Keratinocyte (primary cell): ENCODE results near the gene CRBN. TPM values are rescaled to one million over a fixed set of nuclear protein-coding genes. Genes with fewer than 3 reads are reported as not detected.

Experiments
- DNase-seq: peaks from one replicate; pipeline ENCODE4 v3.0.0-alpha.2; 2011; ENCODE audit warnings: low read depth, missing footprints, low spot score
- FAIRE-seq: peaks from 2 replicates; lab custom pipeline; 2011; peaks lifted over from hg19 to GRCh38; lab: Jason Lieb, UNC
- H2AFZ ChIP-seq: 2 replicates; pipeline ENCODE4 v1.6.0; 2012; ENCODE audit warnings: low read length, control low read depth, inconsistent platforms; ENCODE audit not compliant: control insufficient read depth
- H3K27ac ChIP-seq: 2 replicates; pipeline ENCODE4 v1.5.1; 2011; ENCODE audit warnings: low read length; ENCODE audit not compliant: control insufficient read depth, insufficient read depth
- H3K27me3 ChIP-seq: 3 replicates; pipeline ENCODE4 v1.6.0; 2011; ENCODE audit warnings: low read length; ENCODE audit not compliant: control insufficient read depth, insufficient read depth; ENCODE audit errors: extremely low read depth
- H3K36me3 ChIP-seq, 2 experiments: 2 replicates in 1 of 2; 3 replicates in 1 of 2; pipeline ENCODE4 v1.5.1; 2011; ENCODE audit warnings: low read length in 2 of 2, mild to moderate bottlenecking in 1 of 2; ENCODE audit not compliant: control insufficient read depth in 2 of 2, insufficient read depth in 2 of 2; ENCODE audit errors: extremely low read depth in 1 of 2
- H3K4me1 ChIP-seq: 3 replicates; pipeline ENCODE4 v1.5.1; 2011; ENCODE audit warnings: low read length; ENCODE audit not compliant: control insufficient read depth, insufficient read depth; ENCODE audit errors: extremely low read depth
- H3K4me2 ChIP-seq: 3 replicates; pipeline ENCODE4 v1.6.0; 2011; ENCODE audit warnings: low read depth, low read length; ENCODE audit not compliant: control insufficient read depth, insufficient read depth; ENCODE audit errors: extremely low read depth
- H3K4me3 ChIP-seq, 3 experiments: fragments of 200-600 bp in 1 of 3; sonication (generic) in 1 of 3; 2 replicates in 2 of 3; 3 replicates in 1 of 3; pipeline ENCODE4 v1.5.1; 2011 to 2016; ENCODE audit warnings: low read length in 3 of 3, mild to moderate bottlenecking in 3 of 3, control low read depth in 2 of 3, inconsistent platforms in 1 of 3, low read depth in 1 of 3, mixed read lengths in 1 of 3, mixed run types in 1 of 3, moderate library complexity in 1 of 3; ENCODE audit not compliant: control insufficient read depth in 2 of 3, insufficient read depth in 2 of 3; ENCODE audit errors: extremely low read depth in 1 of 3
- H3K79me2 ChIP-seq: 2 replicates; pipeline ENCODE4 v1.6.0; 2012; ENCODE audit warnings: low read length; ENCODE audit not compliant: control insufficient read depth, insufficient read depth
- H3K9ac ChIP-seq: 3 replicates; pipeline ENCODE4 v1.6.0; 2011; ENCODE audit warnings: low read length; ENCODE audit not compliant: control insufficient read depth, insufficient read depth; ENCODE audit errors: extremely low read depth
- H3K9me1 ChIP-seq: 3 replicates; pipeline ENCODE4 v1.6.0; 2011; ENCODE audit warnings: low read length; ENCODE audit not compliant: control insufficient read depth, insufficient read depth; ENCODE audit errors: extremely low read depth
- H3K9me3 ChIP-seq: 2 replicates; pipeline ENCODE4 v1.5.1; 2012; ENCODE audit warnings: low read depth, low read length; ENCODE audit not compliant: control insufficient read depth
- H4K20me1 ChIP-seq: 3 replicates; pipeline ENCODE4 v1.6.0; 2011; ENCODE audit warnings: low read length; ENCODE audit not compliant: control insufficient read depth, insufficient read depth; ENCODE audit errors: extremely low read depth
- EZH2 ChIP-seq: IDR thresholded peaks from one replicate; pipeline ENCODE4 v1.6.1; 2012; ENCODE audit warnings: inconsistent platforms, mild to moderate bottlenecking, low read length, moderate library complexity
- dilution Hi-C: fragments of 300-500 bp; cut with MboI; formaldehyde crosslinking; loops from one replicate; pipeline ENCODE4 v1.7.0; 2020; ENCODE audit warnings: low sequenced_read_pairs; ENCODE audit not compliant: extremely low pct_ligation_motif_present
- polyA plus RNA-seq, 5 experiments: library from polyadenylated mRNA; depleted of rRNA in 3 of 5; stranded (reverse) in 3 of 5; stranded (forward) in 1 of 5; unstranded in 1 of 5; fragments of >200 nt; gene quantifications; 1 replicate in 1 of 5; 2 replicates in 3 of 5; 3 replicates in 1 of 5; pipeline versions ENCODE4 v1.2.1 to v1.2.3, GENCODE V29; 2011 to 2012; ENCODE audit warnings: missing spikeins in 2 of 5, low read depth in 1 of 5, low replicate concordance in 1 of 5
- TF ChIP-seq, protein P1 (sequence below), 3 experiments: IDR thresholded peaks in 1 of 3; conservative IDR thresholded peaks in 1 of 3; optimal IDR thresholded peaks in 1 of 3; 2 replicates in 2 of 3; 3 replicates in 1 of 3; pipeline versions ENCODE3 to v1.5.1; 2011; ENCODE audit warnings: low read length in 3 of 3, mild to moderate bottlenecking in 3 of 3, moderate library complexity in 2 of 3, control low read depth in 1 of 3, inconsistent platforms in 1 of 3; ENCODE audit not compliant: insufficient read depth in 2 of 3; ENCODE audit errors: extremely low read depth in 1 of 3

CRBN gene
- polyA plus RNA-seq, 1 donor (not counting 4 experiments of a cell fraction or from before 2014, with no cell fraction given) = 37.7 TPM

GRCh38 chr3:3209057-3209456 is 29.6 kb upstream of the CRBN start:
- Histone ChIP-seq H3K27ac (no peak overlapping the region), H3K4me1 (no peaks in the 10 kb centered on the region), H4K20me1 (no peaks in the 10 kb centered on the region), H3K9ac (no peak overlapping the region), H3K4me2 (no peak overlapping the region), H2AFZ (no peak overlapping the region), H3K27me3 (no peaks in the 10 kb centered on the region), H3K9me1 (no peaks in the 10 kb centered on the region), H3K79me2 (no peaks in the 10 kb centered on the region), H3K9me3 (no peaks in the 10 kb centered on the region), H3K36me3 (no peaks in the 10 kb centered on the region), H3K4me3 (no peak overlapping the region)
- no peak for TF ChIP-seq EZH2
- TF ChIP-seq, protein P1, sequence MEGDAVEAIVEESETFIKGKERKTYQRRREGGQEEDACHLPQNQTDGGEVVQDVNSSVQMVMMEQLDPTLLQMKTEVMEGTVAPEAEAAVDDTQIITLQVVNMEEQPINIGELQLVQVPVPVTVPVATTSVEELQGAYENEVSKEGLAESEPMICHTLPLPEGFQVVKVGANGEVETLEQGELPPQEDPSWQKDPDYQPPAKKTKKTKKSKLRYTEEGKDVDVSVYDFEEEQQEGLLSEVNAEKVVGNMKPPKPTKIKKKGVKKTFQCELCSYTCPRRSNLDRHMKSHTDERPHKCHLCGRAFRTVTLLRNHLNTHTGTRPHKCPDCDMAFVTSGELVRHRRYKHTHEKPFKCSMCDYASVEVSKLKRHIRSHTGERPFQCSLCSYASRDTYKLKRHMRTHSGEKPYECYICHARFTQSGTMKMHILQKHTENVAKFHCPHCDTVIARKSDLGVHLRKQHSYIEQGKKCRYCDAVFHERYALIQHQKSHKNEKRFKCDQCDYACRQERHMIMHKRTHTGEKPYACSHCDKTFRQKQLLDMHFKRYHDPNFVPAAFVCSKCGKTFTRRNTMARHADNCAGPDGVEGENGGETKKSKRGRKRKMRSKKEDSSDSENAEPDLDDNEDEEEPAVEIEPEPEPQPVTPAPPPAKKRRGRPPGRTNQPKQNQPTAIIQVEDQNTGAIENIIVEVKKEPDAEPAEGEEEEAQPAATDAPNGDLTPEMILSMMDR (optimal IDR thresholded peaks at IDR 0.05 in 1 of 3, IDR thresholded peaks at IDR 0.05 in 1 of 3, conservative IDR thresholded peaks at IDR 0.05 in 1 of 3; ENCODE audit: extremely low read depth in 1 of 3, insufficient read depth in 2 of 3, low read length in 3 of 3) = no peak
- FAIRE-seq = no peak
- dilution Hi-C loops = loop anchor here (25.0 kb wide), 1 partner anchor 1078 kb away; no protein-coding TSS in a partner anchor
- DNase-seq = no peak

GRCh38 chr3:3201611-3202010 is 22.1 kb upstream of the CRBN start:
- Histone ChIP-seq H3K27me3 (no peaks in the 10 kb centered on the region), H4K20me1 (no peaks in the 10 kb centered on the region), H3K4me3 (no peak overlapping the region), H3K9me1 (no peaks in the 10 kb centered on the region), H3K36me3 (no peaks in the 10 kb centered on the region), H3K9ac (no peak overlapping the region), H3K4me1 (no peaks in the 10 kb centered on the region), H3K79me2 (no peaks in the 10 kb centered on the region), H3K27ac (no peak overlapping the region), H3K9me3 (no peaks in the 10 kb centered on the region), H2AFZ (no peak overlapping the region), H3K4me2 (no peak overlapping the region)
- TF ChIP-seq EZH2 = no peak
- TF ChIP-seq, protein P1 (optimal IDR thresholded peaks at IDR 0.05 in 1 of 3, IDR thresholded peaks at IDR 0.05 in 1 of 3, conservative IDR thresholded peaks at IDR 0.05 in 1 of 3; ENCODE audit: extremely low read depth in 1 of 3, insufficient read depth in 2 of 3, low read length in 3 of 3) = no peak
- dilution Hi-C loops = loop anchor here (25.0 kb wide), 1 partner anchor 1086 kb away; no protein-coding TSS in a partner anchor
- DNase-seq = no peak
- no peak for FAIRE-seq
